ENCODE data around the gene PHACTR3. TPM values are rescaled to one million over a fixed set of nuclear protein-coding genes. Genes with fewer than 3 reads are reported as not detected.

Gene PHACTR3
- polyA plus RNA-seq, 3 donors = 9.7 to 10.8 (median 10.5) TPM

DNA sequence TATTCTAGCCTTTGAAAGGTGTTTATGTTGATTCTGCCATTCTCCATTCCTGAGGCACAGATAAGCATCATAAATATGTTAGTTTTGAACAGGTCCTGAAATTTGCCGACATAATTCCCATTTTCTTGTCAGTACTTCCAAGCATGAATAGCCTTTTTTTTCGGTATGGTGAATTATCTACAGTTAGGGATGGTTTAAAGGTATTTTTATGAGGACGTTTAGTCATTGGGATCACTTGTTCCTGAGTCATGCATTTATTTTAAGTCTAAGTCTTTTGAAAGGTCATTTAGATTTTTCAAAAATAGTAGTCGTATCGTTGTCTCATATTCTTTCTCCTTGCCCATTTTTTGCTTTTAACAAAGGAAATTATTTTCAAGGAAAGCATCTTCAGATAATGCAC is 98.7 kb downstream of the PHACTR3 start:
- DNase-seq (ENCODE audit: extremely low read depth in 1 of 11, low read depth in 9 of 11, low spot score in 4 of 11) = no peak

DNA sequence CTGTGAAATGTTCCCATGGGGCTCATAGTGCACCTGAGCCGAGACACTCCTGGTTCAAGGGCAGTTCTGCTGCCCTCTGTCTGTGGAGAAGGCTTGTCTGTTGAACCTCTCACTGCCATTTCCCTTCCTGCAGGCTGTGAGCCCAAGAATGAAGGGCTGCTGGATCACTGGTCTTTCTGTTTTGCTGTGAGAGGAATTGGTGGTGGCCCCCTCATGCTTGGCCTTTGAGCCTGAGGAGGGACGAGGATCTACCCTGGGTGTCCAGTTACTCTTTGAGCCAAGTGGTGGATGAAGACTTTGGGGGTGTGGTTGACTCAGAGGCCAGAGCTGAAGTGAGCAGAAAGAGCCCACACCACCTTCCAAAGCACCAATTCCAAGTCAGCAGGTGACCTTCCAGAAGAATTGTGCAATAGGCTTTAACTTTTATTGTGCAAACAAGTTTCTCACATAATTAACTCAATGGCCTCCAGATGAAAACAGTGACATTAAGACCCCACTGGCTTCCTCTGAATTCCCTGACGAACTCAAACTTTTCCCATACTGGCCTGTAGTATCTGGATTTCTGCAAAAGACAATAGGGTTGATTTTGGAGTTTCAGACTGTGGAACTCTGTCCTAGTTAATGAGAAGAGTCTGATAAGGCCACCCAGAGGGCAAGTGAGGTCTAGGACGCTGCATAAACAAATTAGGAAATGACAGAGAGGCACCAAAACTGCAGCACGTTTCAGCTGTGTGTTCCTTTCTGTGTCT is 101.5 kb downstream of the PHACTR3 start:
- no peak for DNase-seq (ENCODE audit: extremely low read depth in 1 of 11, low read depth in 9 of 11, low spot score in 4 of 11)

DNA sequence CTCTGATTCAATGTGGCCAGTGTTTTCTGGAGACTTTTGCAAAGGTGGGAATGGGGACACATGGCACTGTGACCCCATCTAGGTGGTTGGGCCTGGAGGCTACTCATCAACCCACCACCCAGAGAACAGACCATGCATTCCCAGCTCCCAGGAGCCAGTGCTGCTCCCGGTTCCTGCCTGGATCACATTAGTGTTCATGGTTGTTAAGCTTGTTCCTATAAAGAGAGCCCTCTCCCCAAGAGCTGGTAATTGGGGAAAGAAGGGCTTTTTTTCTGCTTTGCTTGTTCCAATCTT is 102.0 kb downstream of the PHACTR3 start:
- DNase-seq (ENCODE audit: extremely low read depth in 1 of 11, low read depth in 9 of 11, low spot score in 4 of 11) = no peak

DNA sequence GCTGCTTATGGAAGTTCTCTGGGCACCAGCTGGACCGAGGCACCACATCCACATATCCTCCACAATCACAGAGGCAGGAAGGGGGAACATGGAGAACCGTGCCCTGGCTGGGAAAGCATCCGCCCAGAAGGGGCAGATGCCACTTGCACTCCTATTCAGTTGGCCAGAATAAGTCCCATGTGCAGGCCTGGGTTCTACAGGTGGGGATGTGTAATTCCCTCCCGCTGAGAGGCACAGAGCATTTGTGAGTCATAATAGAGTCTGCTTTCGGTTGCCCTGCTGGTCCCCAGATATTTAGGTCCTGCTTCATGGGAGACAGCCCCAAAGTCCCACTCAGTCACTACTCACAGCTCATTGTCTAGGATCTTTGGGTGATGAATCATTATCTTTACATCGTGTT is 104.0 kb downstream of the PHACTR3 start:
- DNase-seq (ENCODE audit: extremely low read depth in 1 of 11, low read depth in 9 of 11, low spot score in 4 of 11) = no peak

DNA sequence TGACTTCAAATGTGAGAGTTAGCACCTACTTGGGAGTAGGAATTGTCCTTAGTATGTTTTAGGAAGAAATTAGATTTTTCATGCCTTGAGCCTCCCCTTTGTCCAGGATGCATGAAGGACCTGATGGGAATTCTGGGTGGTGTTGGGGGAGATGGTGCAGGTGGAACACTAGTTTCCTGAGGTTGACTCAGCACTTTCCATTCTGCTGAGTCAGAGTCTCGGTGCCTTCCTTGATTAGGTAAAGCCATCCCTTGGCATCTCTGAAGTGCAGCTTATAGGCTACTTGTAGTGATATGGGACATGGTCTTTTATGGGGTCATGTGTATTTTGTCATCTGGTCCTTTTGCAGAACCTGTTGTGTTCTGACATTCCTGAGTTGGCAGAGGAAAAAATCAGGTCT is 105.3 kb downstream of the PHACTR3 start:
- DNase-seq (ENCODE audit: extremely low read depth in 1 of 11, low read depth in 9 of 11, low spot score in 4 of 11) = no peak

DNA sequence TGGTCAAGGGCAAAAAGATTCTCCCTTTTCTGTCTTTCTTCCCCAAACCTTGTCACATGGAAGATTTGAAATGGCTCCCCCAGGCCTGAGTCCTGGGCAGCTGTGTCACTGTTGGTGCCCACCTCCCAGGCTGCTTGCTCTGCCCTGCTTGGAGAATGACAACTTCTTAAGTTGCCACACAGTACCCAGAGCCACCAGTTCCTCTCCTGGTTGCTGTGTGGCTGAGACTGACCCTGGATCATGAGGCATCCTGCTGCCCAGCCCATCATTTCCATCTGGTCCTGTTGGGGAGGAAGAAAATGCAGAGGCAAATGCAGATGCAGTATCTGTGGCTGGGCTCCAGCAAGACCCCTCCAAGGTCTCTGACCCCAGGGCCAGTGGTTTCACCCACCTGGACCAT is 113.7 kb downstream of the PHACTR3 start:
- DNase-seq (ENCODE audit: extremely low read depth in 1 of 11, low read depth in 9 of 11, low spot score in 4 of 11) = no peak

DNA sequence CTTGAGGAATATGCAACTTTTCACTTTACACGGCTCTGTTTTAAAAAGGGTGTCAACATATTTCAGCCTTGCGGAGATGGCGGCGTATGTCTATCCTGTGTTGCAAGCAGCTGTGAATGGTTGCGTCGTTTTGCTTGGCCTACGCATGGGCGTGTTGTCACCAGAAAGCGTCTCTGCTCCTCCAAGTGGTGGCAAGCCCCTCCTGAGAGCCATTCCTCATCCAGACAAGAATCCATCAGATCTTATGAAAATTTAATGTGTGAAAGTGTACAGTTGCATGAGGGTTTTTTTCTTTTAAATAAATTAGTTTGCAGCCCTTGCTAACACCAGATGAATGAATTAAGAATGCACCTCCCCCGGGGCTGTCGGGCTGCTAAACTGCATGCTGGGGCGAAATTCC is 114.4 kb downstream of the PHACTR3 start:
- DNase-seq (ENCODE audit: extremely low read depth in 1 of 11, low read depth in 9 of 11, low spot score in 4 of 11) = no peak

DNA sequence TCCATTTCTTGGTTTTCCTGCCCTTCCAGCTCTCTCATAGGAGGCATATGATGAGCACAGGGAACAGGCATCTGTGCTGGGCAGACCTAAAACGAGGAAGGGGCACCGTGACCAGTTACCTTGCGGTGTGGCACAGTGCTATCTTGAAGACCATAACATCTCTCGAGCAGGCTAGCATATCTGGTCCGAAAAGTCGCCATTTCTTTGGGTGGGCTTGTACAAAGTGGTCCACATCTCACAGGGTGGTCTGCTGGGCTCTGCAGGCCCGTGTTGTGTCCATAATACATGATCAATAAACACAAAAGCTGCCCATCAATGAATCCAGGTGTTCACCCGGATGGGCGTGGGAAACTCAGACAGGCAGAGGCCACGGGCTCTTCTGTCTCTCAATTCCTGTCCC is 115.7 kb downstream of the PHACTR3 start:
- no peak for DNase-seq (ENCODE audit: extremely low read depth in 1 of 11, low read depth in 9 of 11, low spot score in 4 of 11)

DNA sequence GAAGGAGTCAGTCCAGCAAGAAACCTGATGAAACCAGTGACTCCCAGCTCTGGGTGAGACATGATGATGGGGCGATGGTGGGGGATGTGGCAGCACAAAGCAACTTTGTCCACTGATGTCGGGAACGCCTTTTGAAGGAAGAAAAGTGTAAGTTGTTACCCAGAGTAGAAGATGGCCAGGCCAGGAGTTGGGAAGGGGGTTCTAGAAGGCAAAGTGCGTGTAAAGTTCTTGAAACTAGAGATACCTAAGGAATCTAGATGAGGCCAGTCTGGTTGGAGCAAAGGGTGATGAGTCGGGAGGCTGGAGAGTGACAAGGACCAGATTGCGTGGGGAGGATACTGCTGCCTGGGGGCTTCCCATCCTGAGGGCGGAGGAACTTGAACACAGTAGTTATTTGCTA is 117.0 kb downstream of the PHACTR3 start:
- no peak for DNase-seq (ENCODE audit: extremely low read depth in 1 of 11, low read depth in 9 of 11, low spot score in 4 of 11)

DNA sequence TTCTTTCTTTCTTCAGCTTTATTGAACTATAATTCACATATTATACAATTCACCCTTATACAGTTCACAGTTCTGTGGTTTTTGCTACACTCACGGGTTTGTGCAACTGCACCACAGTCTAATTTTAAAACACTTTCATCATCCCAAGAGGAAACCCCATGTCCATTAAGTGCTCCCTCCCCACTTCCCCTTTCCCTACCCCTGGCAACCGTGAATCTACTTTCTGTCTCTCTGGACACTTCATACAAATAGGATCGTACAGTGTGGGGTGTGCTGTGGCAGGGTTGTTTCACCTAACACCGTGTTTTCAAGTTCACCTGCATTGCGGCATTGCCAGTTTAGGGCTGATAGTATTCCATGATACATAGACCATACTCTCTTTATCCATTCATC is 118.8 kb downstream of the PHACTR3 start:
- DNase-seq (ENCODE audit: extremely low read depth in 1 of 11, low read depth in 9 of 11, low spot score in 4 of 11) = no peak

DNA sequence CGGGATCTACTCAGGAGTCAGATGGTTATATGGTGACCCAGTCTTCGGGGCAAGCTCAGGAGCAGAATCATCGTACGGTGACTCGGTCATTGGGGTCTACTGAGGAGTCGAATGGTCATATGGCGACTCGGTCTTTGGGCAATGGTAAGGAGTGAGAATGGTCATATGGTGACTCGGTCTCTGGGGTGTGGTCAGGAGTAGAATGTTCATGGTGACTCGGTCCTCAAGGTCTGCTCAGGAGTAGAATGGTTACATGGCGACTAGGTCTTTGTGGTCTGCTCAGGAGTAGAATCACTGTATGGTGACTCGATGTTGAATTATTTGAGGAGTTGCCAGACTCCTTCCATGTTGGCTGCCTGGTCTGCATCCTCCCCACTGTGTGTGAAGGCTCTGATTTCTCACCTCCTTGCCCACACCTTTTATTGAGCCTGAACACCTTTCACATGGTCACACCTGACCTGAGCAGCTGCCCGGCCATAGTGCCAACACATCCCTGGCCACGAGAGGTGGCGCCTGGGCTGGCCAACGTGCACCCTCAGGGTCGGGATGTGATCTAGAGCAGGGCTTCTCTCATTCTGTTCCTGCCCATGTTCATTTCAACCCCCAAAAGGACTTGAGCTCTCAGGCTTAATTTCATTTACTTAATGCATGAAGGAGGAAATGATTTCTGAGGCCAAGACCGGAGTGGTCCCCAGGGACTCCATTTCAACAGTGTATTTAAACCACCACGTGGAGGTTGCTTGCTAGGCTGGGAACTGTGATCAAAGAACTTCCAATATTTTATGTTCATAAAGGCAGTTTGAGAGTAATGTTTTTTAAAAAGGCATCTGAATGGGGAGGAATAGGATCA is 119.5 kb downstream of the PHACTR3 start:
- DNase-seq (ENCODE audit: extremely low read depth in 1 of 11, low read depth in 9 of 11, low spot score in 4 of 11) = no peak

DNA sequence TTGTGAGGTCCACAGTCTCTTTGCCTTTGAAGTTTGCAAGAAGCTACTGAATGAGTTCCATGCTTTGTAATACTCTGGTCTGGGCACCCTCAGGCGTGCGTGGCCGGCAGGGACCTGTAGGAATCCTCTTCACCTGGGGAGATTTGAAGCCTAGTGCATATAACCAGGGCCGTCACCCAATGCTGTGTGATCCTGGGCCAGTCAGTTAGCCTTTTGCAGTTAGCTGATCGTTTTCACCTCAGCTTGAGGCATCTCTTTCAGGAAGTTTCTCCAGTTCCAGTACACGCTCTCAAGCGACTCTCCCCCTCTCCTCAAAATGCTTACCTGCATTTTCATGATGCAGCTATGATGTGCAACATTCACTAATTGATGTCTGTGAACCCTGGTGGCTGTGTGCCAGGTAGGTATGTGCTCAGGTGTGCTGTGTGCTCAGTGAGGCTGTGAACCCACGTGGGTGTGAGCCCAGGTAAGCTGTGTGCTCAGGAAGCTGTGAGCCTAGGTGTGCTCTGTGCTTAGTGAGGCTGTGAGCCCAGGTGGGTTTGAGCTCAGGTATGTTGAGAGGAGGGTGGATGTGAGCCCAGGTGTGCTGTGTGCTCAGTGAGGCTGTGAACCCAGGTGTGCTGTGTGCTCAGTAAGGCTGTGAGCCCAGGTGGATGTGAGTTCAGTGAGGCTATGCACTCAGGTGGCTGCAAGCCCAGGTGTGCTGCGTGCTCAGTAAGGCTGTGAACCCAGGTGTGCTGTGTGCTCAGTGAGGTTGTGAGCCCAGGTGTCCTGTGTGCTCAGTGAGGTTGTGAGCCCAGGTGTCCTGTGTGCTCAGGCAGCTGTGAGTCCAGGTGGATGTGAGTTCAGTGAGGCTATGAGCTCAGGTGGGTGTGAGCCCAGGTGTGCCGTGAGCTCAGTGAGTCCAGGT is 120.4 kb downstream of the PHACTR3 start:
- DNase-seq (ENCODE audit: extremely low read depth in 1 of 11, low read depth in 9 of 11, low spot score in 4 of 11) = no peak

DNA sequence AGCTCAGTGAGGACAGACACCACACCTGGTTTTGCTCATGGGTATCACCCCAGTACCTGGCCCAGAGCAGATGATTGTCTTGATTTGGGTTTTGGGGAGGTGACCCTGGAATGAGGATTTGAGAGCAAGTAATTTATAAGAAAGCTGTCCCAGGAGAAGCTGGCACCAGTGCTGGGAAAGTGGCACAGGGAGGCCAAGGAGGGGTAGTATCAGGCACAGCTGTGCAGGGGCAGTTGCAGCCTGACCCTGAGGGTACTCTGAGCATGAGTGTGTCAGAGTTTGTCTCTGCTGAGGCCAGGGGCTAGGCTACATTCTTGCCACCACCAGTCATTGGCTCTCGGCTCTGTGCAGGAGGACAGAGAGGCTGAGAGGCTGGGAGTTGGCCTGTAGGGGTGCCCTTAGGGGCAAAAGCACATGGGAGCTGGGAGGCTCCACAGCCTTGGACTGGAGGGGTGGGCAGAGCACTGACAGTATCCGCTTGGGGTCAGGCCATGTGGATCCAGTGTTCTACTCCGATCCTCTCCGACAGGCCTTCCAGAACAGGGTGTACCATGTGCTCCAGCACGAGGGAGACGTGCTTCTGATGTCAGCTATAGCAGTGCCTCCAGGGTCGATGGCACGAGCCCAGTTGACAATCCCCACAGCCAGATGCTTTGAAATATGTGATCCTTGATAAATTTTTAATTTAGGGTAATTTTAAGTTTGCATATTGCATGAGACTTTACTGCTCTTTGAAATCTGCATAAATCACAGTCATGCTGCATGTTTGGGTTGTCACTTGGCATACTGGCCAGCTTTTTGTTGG is 121.3 kb downstream of the PHACTR3 start:
- no peak for DNase-seq (ENCODE audit: extremely low read depth in 1 of 11, low read depth in 9 of 11, low spot score in 4 of 11)

DNA sequence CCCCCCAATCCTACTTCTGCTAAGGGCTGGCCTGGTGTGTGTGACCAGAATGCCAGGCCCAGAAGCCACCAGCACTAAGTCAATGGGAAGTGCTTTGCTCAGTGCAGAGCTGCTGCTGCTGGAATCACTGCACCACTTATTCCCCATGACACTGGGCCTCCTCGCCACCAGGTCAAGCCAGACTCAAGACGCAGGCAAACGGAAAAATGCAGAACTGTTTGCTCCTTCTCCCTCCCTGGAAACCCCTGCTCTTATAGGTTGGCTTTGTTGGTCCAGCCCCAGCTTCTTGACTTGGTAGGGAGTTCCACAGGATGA is 121.9 kb downstream of the PHACTR3 start:
- no peak for DNase-seq (ENCODE audit: extremely low read depth in 1 of 11, low read depth in 9 of 11, low spot score in 4 of 11)

DNA sequence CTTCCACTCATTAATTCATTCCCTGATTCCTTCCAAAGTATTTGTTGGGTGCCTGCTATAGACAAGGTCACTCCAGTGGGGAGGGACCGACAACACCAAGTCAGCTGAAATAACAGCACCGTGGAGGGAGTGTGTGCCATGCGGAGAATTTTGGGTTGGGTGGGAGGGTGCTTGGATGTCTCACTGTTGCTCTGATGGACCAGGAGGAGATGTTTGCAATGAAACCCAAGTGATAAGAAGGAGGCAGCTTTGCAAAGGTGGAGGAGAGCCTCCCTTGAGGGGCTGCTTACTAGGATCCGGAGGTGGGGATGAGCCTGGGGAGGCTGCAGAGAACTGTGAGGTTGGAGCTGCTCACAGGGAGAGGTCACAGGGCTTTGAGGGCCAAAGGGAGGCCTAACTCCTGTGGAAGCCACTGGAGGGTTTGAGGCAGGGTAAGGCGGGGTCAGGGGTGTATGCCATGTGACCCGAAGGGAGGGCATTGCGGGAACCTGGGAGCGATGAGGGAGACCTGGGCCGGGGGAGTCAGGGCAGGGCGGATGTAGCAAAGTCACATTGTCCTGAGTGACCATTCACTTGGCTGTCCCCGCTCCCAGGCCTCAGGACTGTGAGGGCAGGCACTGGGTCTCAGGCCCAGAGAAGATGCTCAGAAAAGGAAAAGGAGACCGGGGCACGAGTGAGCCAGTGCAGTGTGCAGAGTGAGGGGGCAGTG is 124.5 kb downstream of the PHACTR3 start:
- DNase-seq (ENCODE audit: extremely low read depth in 1 of 11, low read depth in 9 of 11, low spot score in 4 of 11) = no peak

DNA sequence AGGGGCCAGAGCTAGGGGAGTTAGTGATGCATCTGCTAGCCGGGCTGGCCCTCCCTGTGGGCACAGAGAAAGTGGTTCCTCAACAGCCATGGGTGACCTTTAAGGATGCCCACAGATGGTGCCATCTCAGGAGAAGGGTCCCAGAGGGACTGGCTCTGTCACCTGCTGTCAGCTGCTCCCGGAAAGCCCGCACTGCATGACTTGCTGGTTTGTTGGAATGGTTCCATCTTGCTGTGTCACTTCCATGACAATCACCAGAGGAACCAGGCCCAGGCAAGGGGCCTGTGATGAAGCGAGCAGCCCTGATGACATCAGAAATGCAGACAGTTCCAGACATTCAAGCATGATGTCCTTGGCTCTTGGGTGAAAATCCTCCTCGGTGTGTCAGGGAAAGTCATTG is 125.2 kb downstream of the PHACTR3 start:
- no peak for DNase-seq (ENCODE audit: extremely low read depth in 1 of 11, low read depth in 9 of 11, low spot score in 4 of 11)

DNA sequence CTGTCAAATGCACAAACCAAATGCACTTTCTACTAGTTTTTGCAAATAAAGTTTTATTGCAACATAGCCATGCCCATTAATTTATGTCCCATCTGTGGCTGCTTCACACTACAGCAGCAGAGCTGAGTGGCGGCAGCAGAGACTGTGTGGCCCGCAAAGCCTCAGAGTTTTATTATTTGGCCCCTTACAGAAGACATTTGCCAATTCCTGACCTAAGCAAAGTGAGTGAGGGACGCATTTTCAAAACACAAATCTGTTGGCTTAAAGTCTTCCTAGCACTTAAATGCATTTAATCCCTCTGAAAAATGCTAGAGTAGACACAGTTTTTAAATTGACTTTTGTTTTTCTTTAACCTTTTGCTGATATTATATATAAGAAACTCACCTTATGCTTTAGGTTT is 126.4 kb downstream of the PHACTR3 start:
- no peak for DNase-seq (ENCODE audit: extremely low read depth in 1 of 11, low read depth in 9 of 11, low spot score in 4 of 11)

DNA sequence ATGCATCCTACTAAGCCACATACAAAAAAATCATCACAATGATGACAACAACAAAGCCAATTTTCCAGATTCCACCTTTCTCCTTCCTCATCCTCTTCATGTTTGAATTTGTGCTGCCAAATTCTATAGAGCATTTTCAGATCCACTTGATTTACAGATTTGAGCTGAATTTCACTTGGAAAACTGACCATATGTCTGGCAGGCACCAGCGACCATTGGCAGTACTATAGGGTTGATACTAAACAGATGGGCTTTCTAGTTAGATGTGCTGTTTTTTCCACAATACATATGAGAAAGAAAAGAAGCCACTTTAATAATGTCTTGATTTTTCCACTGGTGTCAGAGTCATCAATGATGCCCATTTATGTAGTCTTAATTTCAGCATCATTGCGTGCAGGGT is 127.0 kb downstream of the PHACTR3 start:
- DNase-seq (ENCODE audit: extremely low read depth in 1 of 11, low read depth in 9 of 11, low spot score in 4 of 11) = no peak

DNA sequence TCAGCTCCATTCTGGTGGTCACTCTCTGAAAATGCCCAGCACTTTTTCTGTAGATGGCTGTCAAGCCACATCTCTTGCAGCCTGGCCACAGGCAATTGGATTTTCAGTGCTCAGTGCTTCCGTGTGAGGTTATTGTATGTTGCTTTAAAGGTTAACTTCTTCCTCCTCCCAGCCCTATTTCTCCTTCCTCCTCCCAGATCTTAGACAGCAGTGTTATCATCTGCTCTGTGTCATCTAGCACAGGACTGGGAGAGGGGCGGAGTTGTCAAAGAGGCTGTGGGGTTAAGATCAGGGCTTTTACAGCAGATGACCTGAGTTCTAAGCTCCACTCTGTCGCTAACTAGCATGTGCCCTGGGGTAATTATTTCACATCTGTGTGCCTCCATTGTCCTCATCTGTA is 129.0 kb downstream of the PHACTR3 start:
- no peak for DNase-seq (ENCODE audit: extremely low read depth in 1 of 11, low read depth in 9 of 11, low spot score in 4 of 11)

All from renal cortex interstitium (tissue), 11 donors.